LNCaP clone FGC (cell line): ENCODE measurements around the gene TMED6.
"Not testable (repeated sequence)": the region's sequence is repeated elsewhere in the genome, so short reads cannot be mapped to it uniquely, and the experiment has no call there.

Experiments
- DNase-seq: peaks from one replicate; pipeline ENCODE4 v3.0.0-alpha.2; 2011; ENCODE audit warnings: low read depth
- H3K4me3 ChIP-seq: 2 replicates; pipeline ENCODE4 v1.5.1; 2011; ENCODE audit warnings: mild to moderate bottlenecking, low read depth, low read length, control low read depth
- CTCF ChIP-seq: IDR thresholded peaks from 2 replicates; pipeline ENCODE4 v1.5.1; 2012; ENCODE audit warnings: mild to moderate bottlenecking; ENCODE audit not compliant: control insufficient read depth, insufficient read depth; ENCODE audit errors: extremely low read depth

Gene TMED6

GRCh38 chr16:69363281-69363717, 11.7 kb upstream of the TMED6 start:
- no peak for TF ChIP-seq CTCF
- no peak for DNase-seq
- H3K4me3 ChIP-seq, result no peak overlapping the region

GRCh38 chr16:69360070-69360469, 8.5 kb upstream of the TMED6 start:
- not testable (repeated sequence) for H3K4me3 ChIP-seq, DNase-seq

GRCh38 chr16:69350536-69351133, 951 bp downstream of the TMED6 start:
- no peak for DNase-seq
- TF ChIP-seq CTCF, result no peak
- no peak overlapping the region for H3K4me3 ChIP-seq

- no peak for DNase-seq
- no peak overlapping the region for H3K4me3 ChIP-seq
- TF ChIP-seq CTCF, result no peak
These were observed 2.0 kb downstream of the TMED6 start for GRCh38 chr16:69349536-69349935.

GRCh38 chr16:69348222-69348621, 3.4 kb downstream of the TMED6 start:
- no peak for DNase-seq
- no peak for TF ChIP-seq CTCF
- no peak overlapping the region for H3K4me3 ChIP-seq

GRCh38 chr16:69346683-69347082, 4.9 kb downstream of the TMED6 start:
- no peak for DNase-seq
- TF ChIP-seq CTCF, result no peak
- no peak overlapping the region for H3K4me3 ChIP-seq

- H3K4me3 ChIP-seq, result no peak overlapping the region
- no peak for DNase-seq
- TF ChIP-seq CTCF, result no peak
These were observed 5.7 kb downstream of the TMED6 start for GRCh38 chr16:69345923-69346322.
